HG03095 (cell line): ENCODE measurements around the gene RANGAP1.

Experiments used
- ATAC-seq: cut with Tn5 transposase; IDR thresholded peaks from one replicate; pipeline ENCODE4 v1.9.1; 2021; ENCODE audit warnings: moderate library complexity; ENCODE audit not compliant: unreplicated experiment

RANGAP1 gene, protein sequence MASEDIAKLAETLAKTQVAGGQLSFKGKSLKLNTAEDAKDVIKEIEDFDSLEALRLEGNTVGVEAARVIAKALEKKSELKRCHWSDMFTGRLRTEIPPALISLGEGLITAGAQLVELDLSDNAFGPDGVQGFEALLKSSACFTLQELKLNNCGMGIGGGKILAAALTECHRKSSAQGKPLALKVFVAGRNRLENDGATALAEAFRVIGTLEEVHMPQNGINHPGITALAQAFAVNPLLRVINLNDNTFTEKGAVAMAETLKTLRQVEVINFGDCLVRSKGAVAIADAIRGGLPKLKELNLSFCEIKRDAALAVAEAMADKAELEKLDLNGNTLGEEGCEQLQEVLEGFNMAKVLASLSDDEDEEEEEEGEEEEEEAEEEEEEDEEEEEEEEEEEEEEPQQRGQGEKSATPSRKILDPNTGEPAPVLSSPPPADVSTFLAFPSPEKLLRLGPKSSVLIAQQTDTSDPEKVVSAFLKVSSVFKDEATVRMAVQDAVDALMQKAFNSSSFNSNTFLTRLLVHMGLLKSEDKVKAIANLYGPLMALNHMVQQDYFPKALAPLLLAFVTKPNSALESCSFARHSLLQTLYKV

DNA sequence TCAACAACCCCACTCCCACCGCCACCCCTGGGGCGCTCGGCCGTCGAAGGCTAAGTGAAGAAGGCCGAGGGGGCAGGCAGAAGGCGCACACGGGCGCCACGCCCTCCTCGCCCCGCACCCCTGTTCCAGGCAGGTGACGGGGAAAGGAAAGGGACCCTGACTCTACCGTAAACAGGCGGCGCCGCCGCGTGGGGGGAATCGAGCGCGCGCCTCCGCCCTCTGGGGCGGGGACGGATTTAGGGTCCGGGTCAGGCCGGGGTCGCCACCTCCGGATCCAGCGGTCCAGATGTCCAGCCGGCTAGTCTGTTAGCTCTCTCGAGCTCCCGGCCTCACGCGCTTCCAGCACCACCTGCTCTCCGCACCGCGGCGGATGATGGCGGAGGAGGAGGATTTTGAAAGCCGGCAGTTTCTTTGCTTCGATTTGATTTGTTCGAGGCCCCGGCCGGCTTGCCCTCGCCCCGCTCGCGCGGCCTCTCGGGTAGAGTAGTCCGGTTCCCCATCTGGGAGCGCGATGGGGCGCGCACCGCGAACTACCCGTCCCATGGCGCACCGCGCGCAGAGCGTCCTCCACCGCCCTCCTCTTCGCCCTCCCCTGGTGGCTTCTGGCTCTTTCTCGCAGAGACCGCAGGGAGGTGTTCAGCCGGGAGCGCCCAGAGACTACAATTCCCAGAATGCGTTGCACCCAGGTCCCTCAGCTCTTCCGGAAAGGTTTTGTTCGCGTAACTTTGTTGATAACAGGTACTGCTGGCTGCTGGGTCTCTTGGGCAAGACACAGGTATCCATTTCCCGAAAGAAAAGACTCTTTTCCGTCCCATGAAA lies at the start of gene RANGAP1:
Gene RANGAP1, minus strand, starts transcription at position 368 of the 819 bp plus-strand sequence. CDS start 5,143 bp downstream, outside the sequence.
- ATAC-seq = peak; percentile 91

- no peak for ATAC-seq
These were observed 49.1 kb upstream of the RANGAP1 start for GRCh38 chr22:41334951-41335635.

- ATAC-seq = no peak
These were observed 48.2 kb upstream of the RANGAP1 start for GRCh38 chr22:41334215-41334614.

- ATAC-seq = no peak
These were observed 47.8 kb upstream of the RANGAP1 start for GRCh38 chr22:41333806-41334205.

DNA sequence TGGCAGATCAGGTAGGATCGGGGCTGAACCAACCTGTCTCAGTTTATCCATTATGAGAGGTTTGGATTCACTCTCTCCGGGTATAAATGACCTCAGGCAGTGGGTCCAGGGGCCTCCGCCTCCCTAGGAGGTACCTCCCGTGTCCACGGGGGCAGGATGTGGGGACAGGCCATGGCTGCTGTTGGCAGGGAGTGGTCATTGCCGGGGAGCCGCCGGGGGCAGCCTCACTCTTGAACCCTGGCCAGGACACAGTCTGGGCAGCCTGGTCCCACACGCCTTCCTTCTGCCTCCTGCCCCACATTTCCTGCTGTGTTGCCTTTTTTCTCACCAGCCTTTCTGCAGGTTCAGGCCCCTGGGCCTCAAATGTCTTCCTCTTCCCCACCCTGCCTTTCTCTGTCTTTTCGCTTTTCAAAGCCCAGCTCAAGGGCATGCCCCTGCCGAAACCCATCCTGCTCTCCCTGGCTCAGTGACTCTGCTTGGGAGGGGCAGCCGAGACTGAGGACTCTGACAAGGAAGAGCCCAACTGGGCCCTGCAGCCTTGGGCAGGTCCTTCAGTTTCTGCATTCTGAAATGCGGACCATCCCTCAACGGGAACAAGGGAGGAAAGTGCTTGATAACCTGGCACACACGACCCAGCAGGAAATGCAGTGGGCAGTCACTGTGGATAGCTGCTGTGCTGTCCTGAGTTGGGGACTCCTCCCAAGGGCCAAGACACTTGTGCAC lies 46.4 kb upstream of the RANGAP1 start:
- ATAC-seq = no peak

DNA sequence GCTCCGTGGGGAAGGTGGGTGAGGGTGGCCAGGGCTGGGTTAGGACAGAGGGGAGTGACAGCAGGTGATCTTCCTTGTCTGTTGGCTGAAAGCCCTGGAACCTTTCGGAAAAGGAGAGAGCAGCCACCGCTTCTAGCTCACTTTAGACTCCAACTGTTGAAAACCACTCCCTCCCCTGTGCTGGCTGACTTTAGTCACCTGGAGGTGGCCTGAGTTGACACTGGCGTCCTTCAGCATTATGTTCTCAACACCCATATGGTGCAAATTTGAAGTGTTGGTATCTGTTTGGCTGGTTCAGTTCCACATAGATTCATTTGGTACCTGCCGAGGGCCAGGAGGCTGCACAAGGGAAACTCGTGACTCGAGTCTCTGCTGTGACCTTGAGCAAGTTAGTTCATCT lies 44.2 kb upstream of the RANGAP1 start:
- no peak for ATAC-seq

DNA sequence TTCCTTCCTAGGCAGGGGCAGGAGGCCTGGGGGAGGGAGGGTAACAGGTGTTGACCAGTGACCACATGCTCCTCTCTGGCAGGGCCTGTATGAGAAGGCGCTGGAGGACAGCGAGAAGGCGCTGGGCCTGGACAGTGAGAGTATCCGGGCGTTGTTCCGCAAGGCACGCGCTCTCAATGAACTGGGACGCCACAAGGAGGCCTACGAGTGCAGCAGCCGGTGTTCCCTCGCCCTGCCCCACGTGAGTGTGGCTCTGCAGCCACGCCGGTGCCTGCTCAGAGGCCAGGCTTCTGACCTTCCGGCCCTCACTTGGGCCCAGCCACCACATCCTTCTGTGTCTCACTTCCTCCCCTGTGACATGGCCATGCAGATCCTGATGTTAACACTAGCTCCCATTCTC lies 41.1 kb upstream of the RANGAP1 start:
- ATAC-seq = no peak

DNA sequence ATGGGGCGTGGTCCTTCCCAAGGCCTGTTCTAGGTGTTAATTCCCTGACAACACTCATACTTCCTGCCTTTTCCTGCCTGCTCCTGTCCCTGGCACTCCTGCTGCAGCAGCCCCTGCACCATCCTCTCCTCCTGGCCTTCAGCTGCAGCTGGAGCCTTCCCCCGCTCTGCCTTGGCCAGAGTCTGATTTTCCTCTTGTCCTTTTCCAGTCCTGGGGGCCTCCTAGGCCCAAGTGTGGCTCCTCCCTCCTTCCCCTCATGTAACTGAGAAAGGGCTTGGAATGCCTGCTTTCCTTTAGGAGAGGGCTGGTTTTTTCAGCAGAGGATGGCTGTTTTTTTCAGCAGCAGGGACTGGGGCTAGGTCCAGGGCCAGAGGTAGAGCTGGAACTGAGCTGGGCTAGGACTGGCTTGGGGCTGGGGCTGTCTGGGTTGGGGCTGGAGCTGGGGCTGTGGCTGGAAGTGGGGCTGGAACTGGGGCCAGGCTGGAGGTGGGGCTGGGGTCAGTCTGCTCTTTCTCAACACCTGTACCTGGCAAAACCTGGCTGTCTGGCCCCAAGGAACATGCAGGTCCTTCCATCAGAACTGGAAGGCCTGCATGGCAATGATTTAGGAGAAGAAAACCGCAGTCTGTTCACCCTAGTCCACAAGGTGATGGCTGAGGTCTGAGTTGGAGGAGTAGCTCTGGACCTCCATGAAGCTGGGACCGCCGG lies 39.0 kb upstream of the RANGAP1 start:
- no peak for ATAC-seq

- ATAC-seq = no peak
These were observed 34.6 kb upstream of the RANGAP1 start for GRCh38 chr22:41320416-41321240.

DNA sequence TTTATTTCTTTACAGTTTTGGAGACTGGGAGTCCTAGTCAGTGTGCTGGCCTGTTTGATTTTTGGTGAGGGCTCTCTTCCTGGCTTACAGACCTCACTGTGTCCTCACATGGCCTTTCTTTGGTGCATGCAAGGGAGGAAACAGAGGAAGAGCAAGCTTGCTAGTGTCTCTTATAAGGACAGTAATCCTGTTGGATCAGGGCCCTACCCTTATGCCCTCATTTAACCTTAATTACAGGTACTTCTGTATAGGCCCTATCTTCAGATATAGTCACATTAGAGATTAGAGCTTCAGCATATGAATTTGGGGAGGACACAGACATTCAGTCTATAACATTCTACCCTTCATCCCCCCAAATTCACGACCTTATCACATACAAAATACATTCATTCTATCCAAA lies 29.6 kb upstream of the RANGAP1 start:
- no peak for ATAC-seq

DNA sequence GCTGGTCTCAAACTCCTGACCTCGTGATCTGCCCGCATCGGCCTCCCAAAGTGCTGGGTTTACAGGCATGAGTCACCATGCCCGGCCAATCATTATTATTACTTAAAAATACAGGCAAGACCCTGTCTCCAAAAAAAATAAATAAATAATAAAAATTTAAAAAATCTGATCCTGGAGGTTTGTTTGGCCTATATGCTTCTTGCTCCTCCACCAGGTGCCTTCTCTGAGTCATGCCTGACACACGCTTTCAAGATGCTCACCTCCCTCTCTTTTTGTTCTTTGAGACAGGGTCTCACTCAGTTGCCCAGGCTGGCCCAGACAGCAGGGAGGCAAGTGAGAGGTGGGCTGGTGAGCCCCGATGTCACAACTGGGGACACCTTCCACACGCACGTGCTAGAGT lies 28.8 kb upstream of the RANGAP1 start:
- ATAC-seq = no peak

GRCh38 chr22:41311487-41311886 lies 25.5 kb upstream of the RANGAP1 start:
- ATAC-seq = no peak

DNA sequence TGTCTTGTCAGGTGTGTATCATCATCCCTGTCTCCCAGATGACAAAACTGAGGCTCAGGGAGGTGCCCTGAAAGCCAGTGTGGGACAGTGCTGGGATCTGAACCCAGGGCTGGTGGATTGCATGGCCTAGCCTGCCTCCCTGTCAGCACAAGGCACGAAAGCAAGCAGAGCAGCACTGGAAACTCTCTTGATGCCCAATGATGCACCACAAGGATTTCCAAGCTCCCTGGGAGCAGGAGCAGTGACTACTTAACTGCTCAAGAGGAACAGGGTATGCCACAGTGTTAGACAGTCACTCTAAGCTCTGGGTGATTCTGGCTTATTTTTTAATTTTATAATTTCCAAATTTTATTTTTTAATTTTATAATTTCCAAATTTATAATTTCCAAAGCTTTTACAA lies 24.3 kb upstream of the RANGAP1 start:
- no peak for ATAC-seq

GRCh38 chr22:41308544-41308947 lies 22.6 kb upstream of the RANGAP1 start:
- ATAC-seq = no peak

DNA sequence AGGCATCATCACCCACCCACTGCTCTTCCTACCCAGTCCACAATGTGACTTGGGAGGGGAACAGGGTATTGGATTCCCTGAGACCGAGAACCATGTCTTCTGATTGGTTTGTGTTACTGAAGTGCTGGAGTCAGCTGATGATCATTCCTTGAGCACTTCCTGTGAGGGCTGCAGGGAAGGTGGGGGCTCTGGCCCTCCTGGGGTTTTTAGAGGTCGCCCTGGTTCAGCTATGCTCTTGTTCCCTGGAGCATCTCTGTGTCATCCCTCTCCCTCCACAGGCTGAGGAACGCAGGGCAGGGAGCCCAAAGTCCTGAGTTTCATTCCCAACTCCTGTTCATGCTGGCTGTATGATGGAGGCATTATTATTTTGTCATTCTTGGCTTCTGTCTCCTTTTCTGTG lies 22.1 kb upstream of the RANGAP1 start:
- no peak for ATAC-seq

GRCh38 chr22:41305646-41306045 lies 19.7 kb upstream of the RANGAP1 start:
- no peak for ATAC-seq

DNA sequence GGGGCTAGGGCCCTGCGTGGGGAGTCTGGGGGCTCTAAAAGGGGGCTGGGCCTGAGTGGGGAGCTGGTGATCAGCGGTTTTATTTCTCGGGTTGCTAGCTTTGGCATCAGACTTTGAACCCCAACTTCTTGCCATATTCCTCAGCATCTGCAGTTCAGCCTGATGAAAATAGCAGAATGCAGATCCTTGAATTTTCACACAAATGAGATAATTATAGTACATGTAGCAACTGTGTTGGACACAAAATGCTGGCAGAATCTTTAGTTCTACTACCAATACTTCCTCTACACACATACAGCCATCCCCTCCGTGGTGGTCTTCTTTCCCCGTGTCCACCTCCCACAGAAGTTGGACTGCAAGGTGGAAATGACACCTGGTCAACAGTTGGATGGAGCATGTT lies 16.8 kb upstream of the RANGAP1 start:
- ATAC-seq = no peak

DNA sequence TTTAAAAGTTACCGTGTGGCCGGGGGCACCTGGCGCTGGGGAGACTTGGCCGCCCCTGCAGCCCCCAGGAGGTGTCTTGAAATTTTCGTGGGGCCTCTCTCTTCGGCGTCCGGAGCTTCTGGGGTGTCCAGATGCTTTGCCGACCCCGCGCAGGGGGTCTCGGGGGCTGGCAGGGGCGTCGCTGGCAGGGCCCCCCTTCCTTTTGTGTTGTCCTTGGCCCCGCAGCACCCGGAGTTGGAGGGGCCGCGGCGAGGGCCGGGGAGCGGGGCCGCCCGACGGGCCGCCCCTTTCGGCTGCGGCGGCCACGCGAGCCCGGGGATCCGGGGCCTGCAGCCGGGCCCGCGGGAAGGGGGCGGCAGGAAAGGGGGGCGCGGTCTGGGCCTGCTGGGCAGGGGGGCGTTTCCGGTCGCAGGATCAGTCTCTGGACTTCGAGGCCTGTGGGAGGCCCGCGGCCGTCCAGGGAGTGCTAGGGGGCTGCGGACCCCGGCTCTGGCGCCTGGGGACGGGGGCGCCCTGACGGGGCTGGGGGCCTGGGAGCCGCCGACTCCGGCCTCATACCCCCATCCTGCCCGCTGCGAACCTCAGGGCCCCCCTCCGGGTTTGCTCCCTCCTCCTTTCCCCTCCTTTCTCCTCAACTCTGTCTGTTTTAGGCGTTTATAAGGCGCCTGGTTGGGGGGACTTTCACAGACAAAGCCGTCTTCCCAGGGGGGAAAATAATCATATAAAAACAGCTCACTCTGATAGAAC lies 16.2 kb upstream of the RANGAP1 start:
- no peak for ATAC-seq
